Activated naive CD4-positive, alpha-beta T cell treated with anti-CD3 and anti-CD28 coated beads, Interleukin-2, amount 50 U/mL, for 16 hours (primary cell): ENCODE data around the gene RAD18.

Source experiments
- DNase-seq: peaks from one replicate; pipeline ENCODE4 v3.0.0-alpha.2; 2020

The RAD18 gene, protein sequence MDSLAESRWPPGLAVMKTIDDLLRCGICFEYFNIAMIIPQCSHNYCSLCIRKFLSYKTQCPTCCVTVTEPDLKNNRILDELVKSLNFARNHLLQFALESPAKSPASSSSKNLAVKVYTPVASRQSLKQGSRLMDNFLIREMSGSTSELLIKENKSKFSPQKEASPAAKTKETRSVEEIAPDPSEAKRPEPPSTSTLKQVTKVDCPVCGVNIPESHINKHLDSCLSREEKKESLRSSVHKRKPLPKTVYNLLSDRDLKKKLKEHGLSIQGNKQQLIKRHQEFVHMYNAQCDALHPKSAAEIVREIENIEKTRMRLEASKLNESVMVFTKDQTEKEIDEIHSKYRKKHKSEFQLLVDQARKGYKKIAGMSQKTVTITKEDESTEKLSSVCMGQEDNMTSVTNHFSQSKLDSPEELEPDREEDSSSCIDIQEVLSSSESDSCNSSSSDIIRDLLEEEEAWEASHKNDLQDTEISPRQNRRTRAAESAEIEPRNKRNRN

DNA sequence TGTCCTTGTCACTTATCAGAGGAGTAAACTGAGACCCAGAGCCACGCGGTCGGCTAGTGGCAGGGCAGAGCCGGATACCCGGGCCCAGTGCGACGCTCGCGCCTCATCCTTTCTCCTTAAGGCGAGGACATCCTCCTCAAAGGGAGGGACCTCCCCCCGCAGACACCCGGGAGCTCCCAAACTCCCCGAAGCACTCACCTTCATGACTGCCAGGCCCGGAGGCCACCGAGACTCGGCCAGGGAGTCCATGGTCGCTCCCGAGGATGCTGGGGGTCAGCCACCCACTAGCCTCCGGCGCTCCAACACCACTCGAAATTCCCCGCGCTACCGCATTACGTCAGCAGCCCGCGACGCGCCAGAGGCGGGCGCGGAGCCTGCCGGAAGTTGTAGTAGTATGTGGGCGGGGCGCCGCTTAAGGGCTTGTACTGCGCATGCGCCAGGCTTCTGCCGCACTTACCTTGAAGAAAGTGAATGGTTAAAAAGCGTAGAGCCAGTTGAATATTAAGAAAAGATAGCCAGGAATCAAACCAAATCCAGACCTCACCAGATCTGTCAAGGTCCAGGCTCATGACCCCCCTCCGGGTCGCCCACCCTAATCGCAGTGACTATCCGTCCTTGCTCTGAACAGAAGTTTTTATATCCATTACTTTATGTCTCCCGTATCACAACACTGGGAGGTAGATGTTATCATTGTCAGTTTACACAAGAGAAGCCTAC lies at the start of gene RAD18:
TSS of gene RAD18 (minus strand) at position 336 of the 717 bp plus-strand sequence. CDS start at position 249, 87 bp downstream.
- DNase-seq, result peak; percentile 90

DNA sequence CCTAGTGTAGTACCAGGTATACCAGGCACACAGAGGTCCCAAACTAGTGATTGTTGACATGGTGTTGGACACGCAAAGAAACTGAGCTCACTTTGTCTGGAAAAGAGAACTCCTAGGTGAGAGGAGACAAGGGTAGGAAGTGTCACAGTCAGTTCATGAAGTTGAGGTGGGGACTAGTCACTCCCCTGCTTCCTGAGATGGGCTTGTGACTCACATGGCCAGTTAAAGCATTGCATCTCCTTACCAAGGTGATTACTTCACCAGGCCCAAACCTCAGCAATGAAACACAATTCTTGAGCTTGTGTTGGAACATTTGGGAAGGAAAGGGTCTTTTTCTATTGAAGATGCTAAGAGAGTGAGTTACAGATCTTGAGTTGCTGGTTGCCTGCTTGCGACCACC lies 49.2 kb upstream of the RAD18 start:
- DNase-seq, result no peak

DNA sequence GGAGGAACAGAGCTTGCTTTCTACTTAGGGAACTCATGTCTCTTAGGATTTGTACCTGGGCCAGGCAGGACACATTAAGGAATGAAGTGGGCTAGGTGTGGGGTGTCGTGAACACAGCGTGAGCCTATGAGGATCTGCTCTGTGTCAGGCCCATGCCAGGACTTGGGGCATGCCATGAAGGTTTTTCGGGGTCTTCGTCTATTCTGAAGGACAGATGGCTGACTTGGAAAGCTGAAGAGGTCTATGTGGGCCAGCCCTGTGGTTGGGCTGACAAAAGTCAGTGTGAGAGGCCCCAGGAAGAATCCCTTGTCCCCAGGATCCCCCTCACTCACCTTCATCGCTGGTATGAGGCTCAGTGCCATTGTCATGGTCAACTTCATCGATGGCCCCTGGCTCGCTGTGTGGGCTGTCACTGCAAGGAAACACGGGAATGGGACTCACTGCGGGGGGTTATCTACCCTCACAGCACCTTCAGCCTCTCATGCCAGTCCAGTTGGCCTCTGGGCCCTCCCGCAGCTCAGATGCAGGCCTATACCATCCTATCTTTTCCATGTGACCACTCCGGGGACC lies 46.8 kb upstream of the RAD18 start:
- no peak for DNase-seq

DNA sequence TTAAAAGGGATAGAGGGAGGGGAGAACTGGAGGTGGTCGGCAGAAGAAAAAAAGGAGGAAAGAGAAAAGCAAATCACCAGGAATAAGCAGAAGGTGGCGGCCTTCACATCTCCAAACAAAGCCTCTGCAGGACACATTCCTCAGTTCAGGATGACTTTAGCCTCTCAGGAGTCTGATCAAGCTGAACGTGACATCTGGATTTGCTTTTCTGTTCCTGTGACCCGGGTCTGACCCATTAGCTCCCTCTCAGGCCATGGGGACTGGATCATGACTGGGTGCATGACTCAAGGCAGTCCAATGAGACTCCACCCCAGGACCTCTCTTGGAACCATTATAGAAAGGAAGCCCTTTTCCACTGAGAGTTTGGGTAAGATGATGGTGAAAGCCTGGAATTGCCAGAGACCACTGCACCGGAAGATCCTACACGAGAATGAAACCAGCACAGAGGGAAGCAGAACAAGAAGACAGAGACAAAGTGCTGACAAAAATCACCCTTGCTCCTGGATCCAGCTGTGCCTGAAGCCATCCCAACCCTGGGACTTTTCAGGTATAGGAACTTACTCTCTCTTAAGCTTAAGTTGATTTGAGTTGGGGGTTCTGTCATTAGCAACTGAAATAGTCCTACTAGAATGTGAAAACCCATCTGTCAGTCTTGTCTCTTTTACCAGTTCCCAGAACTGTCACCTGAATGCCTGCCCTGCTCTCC lies 45.4 kb upstream of the RAD18 start:
- DNase-seq, result no peak

DNA sequence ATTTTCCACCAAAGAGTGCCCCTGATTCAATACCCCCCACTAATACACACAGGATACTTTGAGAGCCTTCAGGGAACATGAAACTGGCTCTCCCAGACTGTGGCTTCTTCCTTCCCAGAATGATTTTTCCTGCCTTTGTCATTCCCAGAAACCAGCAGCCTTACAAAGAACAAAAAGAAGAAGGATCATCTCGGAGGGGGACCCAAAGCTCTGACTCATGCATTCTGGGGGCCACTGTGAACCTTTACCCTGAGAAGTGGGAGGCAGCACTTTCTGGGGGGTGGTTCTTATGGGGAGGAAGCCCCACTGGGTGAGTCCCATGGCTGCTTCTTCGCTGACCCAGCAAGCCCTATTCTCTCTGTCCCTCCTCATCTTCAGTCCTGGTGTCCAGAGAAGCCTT lies 44.7 kb upstream of the RAD18 start:
- no peak for DNase-seq

DNA sequence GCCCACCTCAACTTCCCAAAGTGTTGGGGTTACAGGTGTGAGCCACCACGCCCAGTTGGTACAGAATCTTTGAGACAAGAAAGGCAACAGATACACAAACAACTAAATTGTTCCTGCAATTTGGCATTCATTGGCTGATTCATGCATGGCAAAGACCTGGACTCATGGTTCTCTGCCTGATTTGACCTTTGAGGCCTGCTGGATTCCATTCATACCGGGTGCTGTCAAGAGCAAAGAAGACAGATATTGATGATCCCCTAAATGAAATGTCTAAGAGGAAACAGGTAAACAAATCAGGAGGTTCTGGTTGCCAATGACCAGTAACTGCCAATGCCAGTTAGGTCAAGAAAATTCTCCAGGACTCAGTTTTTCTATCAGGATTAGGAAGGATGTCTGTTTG lies 43.9 kb upstream of the RAD18 start:
- DNase-seq, result no peak

DNA sequence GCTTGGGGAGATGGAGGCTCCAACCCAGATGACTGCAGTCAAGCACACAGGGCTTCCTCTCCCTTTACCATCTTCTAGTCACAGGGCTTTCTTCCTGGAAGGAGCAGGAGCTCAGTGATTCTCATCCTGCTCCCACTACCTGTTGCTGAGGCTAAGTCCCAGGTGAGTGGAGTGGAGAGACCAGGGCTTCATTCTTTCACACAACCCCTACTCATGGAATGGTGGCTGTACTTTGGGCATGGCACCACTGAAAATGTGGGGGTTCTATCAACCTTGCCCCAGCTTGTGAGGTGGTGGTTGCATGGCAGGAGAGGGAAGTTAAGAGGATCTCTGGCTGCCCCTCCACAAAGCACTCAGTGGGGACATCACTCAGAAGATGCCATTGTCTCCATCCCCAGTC lies 36.8 kb upstream of the RAD18 start:
- no peak for DNase-seq

DNA sequence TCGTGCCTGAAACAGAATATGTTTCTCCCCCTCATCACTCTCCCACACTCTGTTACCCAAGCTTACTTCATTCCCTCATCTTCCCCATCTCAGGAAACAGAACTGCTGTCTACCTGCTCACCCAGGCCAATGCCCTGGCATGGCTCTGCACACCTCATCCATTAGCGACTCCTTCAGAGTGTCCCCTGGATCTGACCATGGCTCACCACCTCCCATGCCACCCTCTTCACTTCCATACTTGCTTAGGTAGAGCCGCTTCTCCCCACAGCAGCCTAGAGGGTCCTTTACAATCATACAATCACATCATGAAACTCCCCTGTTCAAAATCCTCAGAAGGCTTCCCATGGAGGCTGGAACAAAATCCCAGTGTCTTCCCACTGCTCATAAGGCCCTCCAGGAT lies 33.9 kb upstream of the RAD18 start:
- no peak for DNase-seq

DNA sequence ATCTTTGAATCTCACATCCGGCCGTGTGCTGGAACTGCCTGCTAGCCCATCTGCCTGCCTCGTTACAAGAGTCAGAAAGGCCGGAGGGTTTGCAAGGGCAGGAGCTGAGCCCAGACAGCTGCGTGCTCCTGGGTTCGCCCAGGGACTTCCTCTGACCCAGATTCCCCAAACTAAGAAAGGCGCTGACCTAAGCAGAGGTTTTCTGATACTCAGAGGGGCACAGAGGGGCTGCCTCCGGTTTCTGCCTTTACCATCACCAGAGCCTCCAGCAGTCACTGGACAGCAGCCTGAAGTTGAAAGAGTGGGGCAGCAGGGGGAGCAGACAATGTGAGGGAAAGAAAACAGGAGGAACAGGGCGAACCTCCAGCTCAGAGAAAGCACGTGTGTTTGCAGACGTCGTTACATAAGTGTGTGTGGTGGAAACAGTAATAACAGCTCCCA lies 33.4 kb upstream of the RAD18 start:
- DNase-seq, result no peak

DNA sequence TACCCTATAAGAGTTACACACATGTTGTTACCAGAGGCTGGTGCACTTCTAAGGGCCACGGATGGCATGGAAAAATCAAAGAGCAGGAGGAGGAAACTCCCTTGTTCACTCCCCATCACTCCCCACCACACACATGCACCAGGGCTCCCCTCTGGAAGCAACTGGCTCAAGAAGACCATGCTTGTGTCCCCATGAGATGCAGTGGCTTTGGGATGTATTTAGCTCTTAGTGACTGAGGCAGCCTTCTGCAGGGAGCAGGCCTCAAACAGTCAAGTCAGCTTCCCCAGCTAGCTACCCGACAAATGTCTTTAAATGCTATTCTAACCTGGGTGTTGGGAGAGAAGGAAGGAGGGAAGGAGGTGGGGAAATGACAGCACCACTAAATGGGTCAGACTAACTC lies 32.9 kb upstream of the RAD18 start:
- no peak for DNase-seq

DNA sequence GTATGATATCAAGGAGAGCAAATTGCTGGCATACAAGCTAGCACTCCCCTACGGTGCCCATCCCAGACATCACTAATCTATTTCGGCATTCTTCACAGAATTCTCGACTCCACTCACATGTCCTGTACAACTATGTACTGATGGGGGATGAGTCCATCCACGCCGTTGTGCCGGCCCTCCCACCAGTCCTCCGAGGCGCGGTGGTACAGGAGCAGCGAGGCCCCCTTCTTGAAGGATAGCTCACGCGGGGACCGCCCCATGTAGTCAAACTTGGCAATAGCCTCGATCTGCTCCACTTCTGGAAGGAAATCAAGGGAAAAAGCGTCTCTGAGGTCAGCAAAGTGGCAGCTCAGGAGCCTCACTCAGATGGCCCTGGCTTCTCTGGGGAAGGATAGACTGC lies 31.0 kb upstream of the RAD18 start:
- no peak for DNase-seq

DNA sequence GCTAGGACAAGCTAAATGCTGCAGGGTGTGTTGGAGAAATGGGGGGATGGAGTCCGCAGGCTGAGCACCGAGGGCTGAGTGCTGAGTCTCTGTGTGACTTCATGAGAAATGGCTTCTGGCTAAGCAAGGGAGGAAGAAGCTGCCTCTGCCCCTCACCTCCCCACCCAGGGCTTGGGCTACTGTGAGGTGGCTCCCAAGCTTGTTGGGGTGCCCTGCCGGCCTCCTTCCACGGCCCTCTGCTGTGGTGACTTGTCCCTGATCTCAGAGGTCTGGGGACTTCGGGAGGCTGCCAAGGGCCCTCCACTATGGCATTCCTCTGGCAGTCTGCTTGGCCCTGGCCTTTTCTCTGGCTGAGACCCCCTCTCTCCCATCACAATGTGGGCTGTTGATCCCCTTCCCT lies 30.1 kb upstream of the RAD18 start:
- no peak for DNase-seq

DNA sequence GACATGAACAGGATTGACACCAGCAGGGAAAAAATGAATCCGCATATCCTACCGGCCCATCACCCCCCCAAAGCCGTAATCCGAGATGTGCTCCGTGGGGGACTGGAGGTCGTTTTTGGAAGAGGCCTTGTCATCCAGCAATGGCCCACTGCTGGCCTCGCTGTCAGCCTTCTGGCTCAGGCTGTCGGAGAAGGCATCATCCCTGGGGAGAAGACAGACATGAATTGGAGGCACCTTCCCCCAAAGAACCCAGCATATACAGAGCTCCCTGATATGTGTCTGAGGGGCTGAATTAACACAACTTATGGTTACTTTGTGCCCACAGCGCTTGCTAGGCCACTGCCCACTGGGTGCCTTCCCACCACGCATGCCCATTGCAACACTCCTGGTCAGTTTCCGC lies 29.6 kb upstream of the RAD18 start:
- no peak for DNase-seq

DNA sequence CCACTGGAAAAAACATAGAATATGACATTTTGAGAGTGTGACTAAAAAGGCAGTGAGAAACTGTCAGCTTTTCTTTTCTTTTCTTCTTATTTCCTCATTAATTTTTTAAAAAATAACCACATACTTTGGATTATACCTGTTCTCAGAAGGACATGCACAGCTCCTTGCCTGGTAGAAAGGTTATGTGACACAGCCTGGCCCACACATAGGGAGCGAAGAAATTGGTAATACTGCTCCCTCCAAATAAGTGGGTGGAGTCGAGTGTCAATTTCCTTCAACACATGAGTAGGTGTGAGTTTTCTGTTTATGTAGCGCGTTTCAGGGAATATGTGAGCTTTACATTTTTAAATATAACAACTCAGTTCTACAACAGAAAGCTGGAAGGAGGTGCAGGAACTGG lies 28.9 kb upstream of the RAD18 start:
- no peak for DNase-seq

DNA sequence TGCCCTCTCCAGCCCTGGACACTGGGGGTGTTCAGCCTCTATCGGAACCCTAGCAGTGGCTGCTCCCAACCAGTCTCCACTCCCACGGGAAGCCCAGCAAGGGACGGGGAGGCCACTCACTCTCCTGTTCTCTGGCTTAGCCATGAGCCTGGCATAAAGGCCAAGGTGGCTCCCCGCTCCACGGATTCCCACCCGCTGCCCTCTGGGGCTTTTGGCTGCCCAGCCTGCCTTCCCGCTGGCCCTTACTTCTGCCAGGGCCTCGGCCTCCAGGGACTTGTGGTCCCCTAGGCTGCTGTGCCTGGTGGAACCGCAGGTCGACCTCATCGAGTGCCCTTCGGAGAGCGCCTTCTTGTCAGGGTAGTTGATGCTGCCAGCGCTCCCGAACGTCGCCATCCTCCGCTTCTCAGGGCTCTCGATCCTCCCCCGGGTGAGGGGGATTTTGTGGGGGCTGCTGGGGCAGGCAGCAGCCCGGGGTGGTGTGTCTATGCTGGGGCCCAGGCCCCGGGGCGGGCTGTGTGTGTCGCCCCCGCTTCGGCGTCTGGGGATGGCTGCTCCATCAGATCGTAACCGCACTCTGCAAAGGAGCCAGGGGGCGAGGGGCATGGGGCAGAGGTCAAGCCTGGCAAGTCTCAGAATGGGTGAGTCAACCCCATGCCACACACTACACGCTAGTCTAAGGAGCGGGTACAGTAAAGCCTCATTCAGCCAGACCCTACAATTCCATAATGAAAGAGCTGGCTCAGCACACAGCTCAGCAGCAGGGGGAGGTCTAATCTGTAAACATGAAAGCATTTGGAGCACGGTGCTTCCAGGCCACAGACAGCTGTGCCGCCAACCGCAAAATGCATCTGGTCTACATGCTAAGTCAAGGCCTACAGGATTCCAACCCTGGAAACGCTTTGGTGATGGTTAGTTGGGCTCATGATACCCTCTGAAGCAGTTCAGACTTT lies 27.3 kb upstream of the RAD18 start:
- no peak for DNase-seq

DNA sequence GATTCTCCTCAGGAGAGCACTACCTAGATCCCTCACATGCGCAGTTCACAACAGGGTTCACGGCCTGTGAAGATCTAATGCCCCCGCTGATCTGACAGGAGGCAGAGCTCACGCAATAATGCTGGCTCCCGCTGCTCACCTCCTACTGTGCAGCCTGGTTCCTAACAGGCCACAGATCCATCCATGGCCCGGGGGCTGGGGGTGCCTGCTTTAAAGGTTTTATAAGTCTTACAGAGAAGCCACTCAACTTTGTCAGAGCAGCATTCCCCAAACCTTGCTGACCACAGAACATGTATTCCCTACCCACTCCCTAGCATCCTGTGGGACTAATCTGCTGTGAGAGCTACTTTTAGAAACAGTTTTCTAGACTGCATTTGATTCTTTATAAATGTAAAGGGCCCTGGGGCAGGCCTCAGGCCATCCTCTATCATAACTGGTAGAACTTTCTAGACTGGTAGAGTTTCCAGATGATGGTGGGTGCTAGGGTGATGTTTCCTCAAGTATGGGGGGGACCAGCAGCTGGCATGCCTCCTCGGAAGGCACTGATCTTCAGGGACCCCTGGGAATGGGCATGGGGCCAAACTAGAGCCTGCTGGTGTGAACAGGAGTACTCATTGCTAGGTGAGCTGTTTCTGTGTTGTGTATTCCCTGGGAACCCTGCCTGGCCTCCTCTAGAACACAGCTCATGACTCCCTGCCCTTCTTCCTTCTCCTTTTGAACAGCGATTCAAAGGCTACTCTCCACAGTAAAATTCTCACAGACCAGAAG lies 25.7 kb upstream of the RAD18 start:
- no peak for DNase-seq

DNA sequence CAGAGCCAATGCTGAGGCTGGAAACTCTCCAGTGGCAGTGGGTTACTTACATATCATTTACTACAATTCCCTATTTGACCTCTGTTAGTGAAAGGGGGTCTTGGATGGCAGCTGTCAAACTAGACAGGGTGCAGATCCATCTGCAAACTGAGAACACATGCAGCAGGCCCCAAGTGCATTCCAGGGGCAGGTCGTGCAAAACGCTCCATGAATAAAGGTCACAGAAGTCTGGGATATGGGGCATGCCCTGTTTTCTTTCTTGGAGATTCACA lies 25.0 kb upstream of the RAD18 start:
- no peak for DNase-seq

DNA sequence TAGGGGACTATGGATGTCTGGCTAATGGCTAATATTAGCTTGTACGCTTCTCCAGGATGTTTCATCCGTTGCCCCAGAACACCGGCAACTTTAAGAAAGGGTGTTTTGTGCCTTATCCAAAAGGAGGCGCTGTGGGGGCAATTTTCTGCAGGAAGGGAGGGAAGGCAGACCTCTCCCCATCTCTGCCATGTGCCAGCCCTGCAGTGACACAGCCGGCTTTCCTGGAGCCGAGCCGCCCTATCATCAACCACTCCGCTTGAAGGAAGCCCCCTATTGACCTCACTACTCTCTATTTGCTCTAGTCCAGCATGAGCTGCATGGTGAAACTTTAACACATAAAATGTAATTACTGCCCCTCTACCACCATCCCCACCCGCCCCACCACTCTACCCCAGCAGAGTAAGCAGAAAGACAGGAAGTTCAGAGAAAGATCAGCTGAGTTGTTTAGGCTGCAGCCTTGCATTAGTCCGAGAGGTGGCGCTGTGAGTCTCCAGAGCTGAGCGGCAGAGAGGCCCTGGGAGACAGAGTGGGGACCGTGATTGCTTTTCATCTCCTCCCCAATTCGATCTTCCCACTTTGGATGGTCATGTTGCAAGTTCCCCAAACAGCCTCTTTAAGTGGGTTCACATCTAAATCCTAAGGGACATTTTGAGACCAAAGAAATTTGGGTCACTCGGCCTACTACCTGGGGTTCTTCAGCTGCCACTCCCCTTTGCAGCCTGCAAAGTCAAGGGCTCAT lies 24.5 kb upstream of the RAD18 start:
- peak; percentile 57 for DNase-seq

DNA sequence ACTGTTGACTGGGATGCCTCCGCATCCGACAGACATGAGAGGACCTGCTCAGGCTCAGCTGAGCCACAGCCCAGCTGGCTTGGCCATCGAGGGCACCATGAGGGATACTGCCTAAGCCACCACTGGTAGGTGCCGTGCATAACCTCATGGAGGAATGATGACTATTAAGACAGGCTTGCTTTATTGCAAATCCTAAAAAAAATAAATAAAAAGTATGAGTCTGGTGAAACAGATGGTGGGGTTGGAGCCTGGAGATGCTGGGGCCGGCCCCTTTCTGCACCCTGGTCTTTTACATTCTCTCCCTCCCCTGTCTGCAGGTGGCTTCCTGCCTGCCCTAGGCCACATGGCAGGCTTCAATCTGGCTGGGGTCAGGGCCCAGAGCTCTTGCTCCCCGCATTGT lies 24.0 kb upstream of the RAD18 start:
- no peak for DNase-seq

DNA sequence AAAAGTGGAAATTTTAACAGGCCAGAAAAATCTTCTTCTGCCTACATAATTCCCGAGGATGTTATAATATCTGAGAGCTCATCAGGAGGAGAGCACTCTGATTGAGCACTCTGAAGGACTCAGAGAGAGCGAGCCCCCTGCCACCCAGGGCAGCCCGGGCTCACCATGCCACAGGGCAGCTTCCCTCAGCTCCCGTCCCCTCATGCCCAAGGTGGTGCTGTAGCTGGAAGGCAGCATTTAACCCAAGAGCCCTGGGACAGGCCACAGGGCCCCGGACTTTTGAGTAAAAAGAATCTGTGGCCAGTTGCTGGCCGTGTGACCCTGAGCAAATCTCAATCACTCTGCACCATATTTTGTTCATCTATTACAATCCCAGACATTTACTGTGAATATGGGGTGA lies 23.5 kb upstream of the RAD18 start:
- no peak for DNase-seq

DNA sequence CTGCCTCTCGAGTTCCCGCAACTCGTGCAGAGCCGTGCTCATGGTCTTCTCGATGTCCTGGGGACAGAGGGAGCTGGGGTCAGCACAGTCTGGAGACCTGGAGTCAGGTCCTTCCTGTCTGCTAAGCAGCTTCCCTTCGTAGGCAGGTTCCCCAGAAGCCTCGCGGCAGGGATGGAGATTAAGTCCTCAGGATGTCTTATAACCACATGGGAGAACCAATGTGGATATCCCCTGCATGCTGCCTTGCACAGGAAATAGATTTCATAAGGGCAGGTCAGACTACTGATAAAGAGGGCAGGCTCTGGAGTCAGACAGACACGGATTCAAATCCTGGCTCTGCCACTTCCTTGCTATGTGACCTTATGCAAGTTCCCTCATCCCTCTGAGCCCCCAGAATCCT lies 22.6 kb upstream of the RAD18 start:
- DNase-seq, result no peak
